Esophagus mucosa (tissue), 1 donor: ENCODE measurements around the gene SH3BP4. TPM values are rescaled to one million over a fixed set of nuclear protein-coding genes. Genes with fewer than 3 reads are reported as not detected.

Experiments used
- ATAC-seq: fragments of 200-7000 bp; cut with Tn5 transposase; one replicate; pipeline ENCODE4 v1.9.1; 2020
- total RNA-seq: library from RNA; stranded (reverse); gene quantifications from one replicate; pipeline ENCODE4 v1.2.4, GENCODE V29; 2023
- donor health status: DM: yes; HTN: yes; CAD: no.

The SH3BP4 gene
- total RNA-seq, 1 donor from 2014 or later = 10.7 TPM

- ATAC-seq = no peak
Observed at GRCh38 chr2:235063471-235063961, 111.7 kb downstream of the SH3BP4 start.

- ATAC-seq = no peak
Observed at GRCh38 chr2:235064976-235065375, 113.2 kb downstream of the SH3BP4 start.

DNA sequence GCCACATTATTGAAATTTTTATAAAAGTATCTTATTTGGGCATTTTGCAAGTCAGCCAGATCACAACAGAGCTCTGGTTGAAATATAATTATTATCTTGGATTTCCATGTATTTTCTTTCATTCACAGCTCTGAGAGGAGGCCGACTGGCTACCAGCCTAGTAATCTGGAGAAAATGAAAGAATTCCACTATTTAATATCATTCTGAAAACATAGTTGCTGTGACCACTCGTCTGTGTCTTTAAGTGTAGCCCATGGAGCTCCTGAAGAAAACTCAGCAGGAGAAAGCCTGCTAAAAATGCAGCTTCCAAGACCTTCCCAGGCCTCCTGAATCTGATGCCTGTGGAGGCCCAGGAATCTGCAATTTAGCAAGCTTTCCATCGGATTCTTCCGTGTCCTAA, 114.7 kb downstream of the SH3BP4 start:
- ATAC-seq = no peak

- no peak for ATAC-seq
Observed at GRCh38 chr2:235066895-235067294, 115.1 kb downstream of the SH3BP4 start.

DNA sequence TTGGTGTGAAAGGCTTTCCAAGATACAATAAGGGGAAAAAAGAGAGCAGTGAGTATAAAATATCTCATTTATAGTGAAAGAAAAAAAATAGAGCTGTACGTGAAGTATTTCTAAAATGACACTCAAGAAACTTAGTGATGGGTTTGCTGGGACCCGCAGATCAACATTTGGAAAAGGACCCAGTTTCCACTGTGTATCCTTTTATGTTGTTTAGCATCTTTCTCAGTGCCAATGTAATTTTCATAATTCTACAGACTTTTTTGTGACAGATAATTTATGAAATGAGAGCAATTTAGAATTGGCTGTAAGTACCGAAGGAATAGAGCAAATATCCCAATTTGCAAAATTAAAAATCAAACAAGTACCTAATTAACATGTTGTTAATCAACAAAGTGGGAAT, 116.9 kb downstream of the SH3BP4 start:
- ATAC-seq = no peak

- ATAC-seq = peak; percentile 85
Observed at GRCh38 chr2:235070063-235070706, 118.4 kb downstream of the SH3BP4 start.

DNA sequence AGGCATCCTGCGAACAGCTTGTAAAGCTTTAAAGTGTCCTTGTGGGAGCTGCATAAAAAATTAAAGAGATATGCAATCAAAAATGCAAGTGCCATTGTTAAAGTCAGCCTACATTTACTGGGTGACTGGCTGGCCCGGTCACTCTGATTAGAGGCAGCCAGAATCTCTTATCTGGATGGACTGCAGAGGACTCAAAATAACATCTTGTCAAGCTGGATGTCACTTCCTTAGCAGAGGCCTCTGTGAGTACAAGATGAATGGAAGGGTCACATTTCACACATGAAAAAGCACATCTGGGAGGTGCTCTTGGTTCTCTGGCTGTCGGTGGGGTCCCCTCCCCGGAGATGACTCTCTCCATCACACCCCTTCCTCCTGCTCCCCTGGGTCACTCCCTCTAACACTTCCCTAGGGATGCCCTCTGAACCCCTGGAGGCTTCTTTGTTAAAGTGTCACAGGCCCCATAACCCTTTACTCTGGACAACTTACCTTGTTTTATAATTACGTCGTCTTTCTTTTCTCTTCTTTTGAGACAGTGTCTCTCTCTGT, 122.1 kb downstream of the SH3BP4 start:
- ATAC-seq = no peak

- ATAC-seq = no peak
Observed at GRCh38 chr2:235077046-235077445, 125.2 kb downstream of the SH3BP4 start.

GRCh38 chr2:235078182-235078581, 126.4 kb downstream of the SH3BP4 start:
- ATAC-seq = no peak

GRCh38 chr2:235078914-235079472, 127.2 kb downstream of the SH3BP4 start:
- ATAC-seq = no peak

DNA sequence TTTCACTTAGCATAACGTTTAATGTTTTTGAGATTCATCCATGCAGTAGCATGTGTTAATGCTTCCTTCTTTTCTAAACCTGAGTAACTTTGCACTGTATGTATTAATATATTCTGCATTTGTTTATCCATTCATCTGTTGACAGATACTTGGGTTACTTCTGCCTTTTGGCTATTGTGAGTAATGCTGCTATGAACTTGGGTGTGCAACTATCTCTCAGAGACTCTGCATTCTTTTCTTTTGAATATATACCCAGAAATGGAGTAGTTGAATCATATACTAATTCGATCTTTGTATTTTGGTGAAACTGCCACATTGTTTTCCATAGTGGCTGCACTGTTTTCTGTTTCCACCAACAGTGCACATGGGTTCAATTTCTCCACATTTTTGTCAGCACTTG, 128.3 kb downstream of the SH3BP4 start:
- no peak for ATAC-seq

GRCh38 chr2:235082578-235083338, 130.9 kb downstream of the SH3BP4 start:
- ATAC-seq = no peak

DNA sequence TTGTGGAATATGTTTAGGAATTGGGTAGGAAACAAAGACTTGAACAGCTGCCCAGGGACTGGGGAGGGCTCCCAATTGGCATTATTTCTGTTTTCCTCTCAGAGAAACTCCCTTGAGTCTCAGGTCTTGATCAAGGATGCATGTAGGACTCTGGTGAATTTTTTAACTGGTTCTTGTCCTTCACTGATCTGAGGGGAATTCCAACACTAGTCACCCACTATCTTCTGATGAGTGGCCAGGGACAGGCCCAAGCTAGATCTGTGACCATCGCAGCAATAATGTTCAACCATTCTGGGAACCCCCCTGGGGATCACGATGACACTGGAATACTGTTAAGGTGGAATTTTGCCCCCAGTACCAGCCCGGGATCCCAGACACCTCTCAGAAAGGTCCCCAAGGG, 132.0 kb downstream of the SH3BP4 start:
- no peak for ATAC-seq

- no peak for ATAC-seq
Observed at GRCh38 chr2:235084424-235084823, 132.6 kb downstream of the SH3BP4 start.

- no peak for ATAC-seq
Observed at GRCh38 chr2:235085476-235085875, 133.7 kb downstream of the SH3BP4 start.

DNA sequence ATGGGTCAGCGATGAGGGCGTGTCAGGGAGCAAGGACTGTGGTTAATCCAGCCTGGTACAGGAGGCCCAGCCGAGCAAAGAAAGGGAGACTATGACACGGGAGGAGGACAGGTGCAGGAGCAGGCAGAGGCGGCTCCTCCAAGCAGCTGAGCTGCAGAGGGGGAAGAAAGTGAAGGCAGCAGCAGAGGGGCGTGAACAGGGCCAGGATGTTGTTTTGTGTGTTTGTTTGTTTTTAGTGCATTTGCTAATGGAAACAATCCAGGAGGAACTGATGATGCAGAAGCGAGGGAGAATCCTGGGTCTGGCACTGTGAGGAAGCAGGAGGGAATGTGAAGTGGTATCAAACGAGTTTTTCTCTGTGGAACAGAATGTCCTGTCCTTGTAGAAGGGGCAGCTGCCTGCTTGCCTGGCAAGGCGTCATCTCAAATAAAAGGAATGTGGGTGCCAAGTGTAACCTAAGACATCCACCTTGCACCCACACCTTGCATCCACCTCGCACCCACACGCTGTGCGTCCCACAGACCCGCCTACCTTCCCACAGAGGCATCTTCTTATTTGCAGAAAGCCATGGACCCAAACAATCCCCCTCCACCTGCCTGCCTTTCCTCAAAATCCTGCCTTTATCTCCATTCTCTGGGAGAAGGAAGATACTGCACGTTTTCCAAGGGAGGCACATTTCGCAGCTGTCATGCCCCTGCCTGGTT, 134.8 kb downstream of the SH3BP4 start:
- no peak for ATAC-seq

- ATAC-seq = peak; percentile 32
Observed at GRCh38 chr2:235087832-235088495, 136.1 kb downstream of the SH3BP4 start.

- no peak for ATAC-seq
Observed at GRCh38 chr2:235088496-235088921, 136.7 kb downstream of the SH3BP4 start.

- no peak for ATAC-seq
Observed at GRCh38 chr2:235091421-235091820, 139.6 kb downstream of the SH3BP4 start.

DNA sequence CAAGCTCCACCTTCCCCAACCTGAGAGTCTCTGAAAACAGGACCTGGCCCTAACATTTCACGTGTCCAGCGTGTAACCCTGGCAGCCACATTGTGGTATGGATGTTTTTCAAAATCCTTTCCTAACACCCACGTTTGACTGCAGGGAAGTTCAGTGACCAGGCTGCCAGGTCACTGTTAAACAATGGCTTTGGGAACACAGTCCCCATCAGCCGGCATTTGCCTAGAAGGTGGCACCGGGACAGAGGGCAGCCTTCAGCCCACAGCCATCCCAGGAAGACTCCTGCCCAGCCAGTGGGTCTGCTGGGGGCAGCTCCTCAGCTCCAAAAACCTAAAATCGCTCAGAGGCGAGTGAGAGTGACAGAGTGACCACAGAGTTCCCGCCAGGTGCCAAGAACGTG, 140.2 kb downstream of the SH3BP4 start:
- no peak for ATAC-seq

DNA sequence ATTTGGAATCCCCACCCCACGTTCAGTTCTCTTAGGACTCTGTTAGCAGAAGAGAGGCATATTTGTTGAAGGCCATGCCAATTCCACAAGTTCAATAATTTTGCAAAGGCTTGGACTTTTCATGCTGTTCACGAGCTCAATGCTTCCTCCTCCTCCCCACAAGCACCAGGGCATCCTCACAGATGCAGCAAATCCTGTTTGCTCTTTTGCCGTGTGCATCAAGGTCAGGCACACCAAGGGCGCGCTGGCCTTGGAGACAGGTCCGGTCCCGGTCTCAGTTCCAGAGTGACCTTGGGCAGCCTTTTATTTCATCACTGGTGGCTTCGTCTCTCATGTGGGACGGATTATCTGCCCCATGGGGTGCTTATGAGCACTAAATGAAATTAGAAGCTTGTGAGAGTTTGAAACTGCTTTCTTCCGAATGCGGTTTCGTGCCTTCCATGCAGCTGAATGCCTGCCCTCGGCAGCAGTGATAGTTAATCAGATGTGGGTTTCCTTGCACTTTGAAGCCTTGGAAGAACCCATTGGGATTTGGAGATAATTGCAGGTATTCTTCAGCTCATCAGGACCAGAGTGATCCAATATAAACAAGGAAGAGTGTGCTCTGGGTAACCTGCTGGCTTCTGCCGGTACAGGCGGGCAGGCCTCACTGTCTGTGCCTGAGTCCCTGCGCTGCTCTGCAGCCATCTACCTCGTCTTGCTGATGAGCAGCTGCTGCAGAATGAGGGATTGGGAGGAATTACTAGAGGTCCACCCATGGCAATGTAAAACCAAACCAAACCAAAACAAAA, 140.8 kb downstream of the SH3BP4 start:
- no peak for ATAC-seq
